ENCODE measurements around the gene DLST. TPM values are rescaled to one million over a fixed set of nuclear protein-coding genes. Genes with fewer than 3 reads are reported as not detected.

DLST gene
- total and polyA plus RNA-seq, 2 of the 4 experiments (the other 2 are of a cell fraction) = 58.6 to 119 TPM

DNA sequence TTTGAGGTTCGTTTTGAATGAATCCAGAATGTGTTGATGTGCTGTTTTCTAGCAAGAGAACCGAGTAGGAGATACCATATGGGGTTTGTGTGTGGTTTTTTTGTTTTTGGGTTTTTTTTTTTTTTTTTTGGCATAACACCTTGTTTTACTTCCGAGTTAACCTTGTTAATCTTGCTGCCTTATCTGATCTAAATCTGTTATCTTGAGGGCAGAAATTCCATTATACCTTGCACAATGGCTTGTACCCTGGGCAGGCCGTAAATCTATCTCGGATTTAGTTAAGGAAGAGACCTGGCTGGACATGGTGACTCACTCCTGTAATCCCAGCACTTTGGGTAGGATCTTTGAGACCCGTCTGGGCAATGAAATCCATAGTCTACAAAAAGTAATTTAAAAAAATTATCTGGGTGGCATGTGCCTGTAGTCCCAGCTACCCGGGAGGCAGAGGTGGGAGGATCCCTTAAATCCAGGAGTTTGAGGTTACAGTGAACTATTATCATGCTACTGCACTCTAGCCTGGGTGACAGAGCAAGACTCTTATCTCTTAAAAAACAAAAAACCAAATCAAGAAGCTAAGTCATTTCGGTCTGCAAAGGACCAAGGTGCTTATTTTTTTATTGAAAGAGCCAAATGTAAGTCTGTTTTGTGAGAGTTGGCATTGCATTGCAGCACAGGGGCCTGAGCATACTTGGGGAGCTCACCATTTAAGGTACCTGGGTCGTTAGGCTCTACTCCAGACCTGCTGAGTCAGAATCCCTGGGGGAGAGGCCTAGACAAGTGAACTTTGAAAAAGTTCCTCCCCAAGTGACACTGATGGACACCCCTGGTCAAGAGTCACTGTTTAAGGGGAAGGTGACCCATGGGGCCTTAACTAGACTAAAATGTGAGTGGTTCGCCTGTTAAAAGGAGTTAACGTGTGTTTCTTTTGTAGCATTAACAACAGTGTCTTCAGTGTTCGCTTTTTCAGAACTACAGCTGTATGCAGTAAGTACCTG is 6.7 kb downstream of the DLST start:
- POLR2A ChIA-PET (ENCODE audit: unreplicated experiment) = no interaction called here
- no peak overlapping the region for H3K4ac ChIP-seq (ENCODE audit: low read depth, low read length)
- in situ Hi-C loops (cut with MboI; ENCODE audit: low sequenced_read_pairs) (no loop called here), dilution Hi-C loops (cut with HindIII; ENCODE audit: low sequenced_read_pairs, unreplicated experiment) (no loop called here), intact Hi-C loops (cut with micrococcal nuclease) (loop anchor here (10.0 kb wide), 1 partner anchor 284 kb away; no protein-coding TSS in a partner anchor)
- peaks cover 26 to 87% of the 10 kb centered on the region in 2 experiments for H3K79me1 ChIP-seq (ENCODE audit: low read depth in 1 of 2, low read length in 2 of 2)
- CTCF ChIA-PET = interaction anchor here (0.6 to 1.9 kb wide), 5 partner anchors 9 to 695 kb away, joined by 3 to 9 read pairs (median 5); no protein-coding TSS in a partner anchor
- H3K36me3 ChIP-seq (ENCODE audit: control insufficient read depth, insufficient read depth, low read length) = peaks cover 34% of the 10 kb centered on the region
- peaks cover 18% of the 10 kb centered on the region for H3K9me1 ChIP-seq (ENCODE audit: insufficient read depth, low read length)
- H2BK20ac ChIP-seq (ENCODE audit: low read depth, low read length) = no peak overlapping the region
- no peak overlapping the region for H2AK5ac ChIP-seq (ENCODE audit: low read depth, low read length)
- H4K5ac ChIP-seq (ENCODE audit: low read depth, low read length) = 0 out of 2 replicates have a peak overlapping the region, but pooled peaks have one; percentile 13
- no peak overlapping the region for H3K56ac ChIP-seq (ENCODE audit: extremely low read depth, insufficient read depth, low read length)
- H4K91ac ChIP-seq (ENCODE audit: insufficient read depth, low read depth, low read length) = no peak overlapping the region
- H2AK9ac ChIP-seq (replicated peaks; ENCODE audit: low read depth, low read length, poor library complexity) = no peak overlapping the region
- peaks cover 28% of the 10 kb centered on the region for H3K4me1 ChIP-seq (ENCODE audit: control insufficient read depth, insufficient read depth, low read length)
- H4K8ac ChIP-seq (ENCODE audit: low read depth in 2 of 2, low read length in 2 of 2) = no peak overlapping the region
- 0 out of 2 replicates have a peak overlapping the region, but pooled peaks have one; percentile 6 for H3K4me2 ChIP-seq (ENCODE audit: low read depth, low read length)
- 79% methylated on average over 2 of the region's 12 CpGs; no CpG with 5 or more reads in 1 of the 2 experiments for WGBS, 2 experiments (ENCODE audit: extremely low coverage in 2 of 2, insufficient read length in 1 of 2)
- peak overlapping the region; percentile 2; the same call in 1 of the 2 replicates for H3K23ac ChIP-seq (ENCODE audit: low read depth, low read length)
- TF ChIP-seq, protein P1, sequence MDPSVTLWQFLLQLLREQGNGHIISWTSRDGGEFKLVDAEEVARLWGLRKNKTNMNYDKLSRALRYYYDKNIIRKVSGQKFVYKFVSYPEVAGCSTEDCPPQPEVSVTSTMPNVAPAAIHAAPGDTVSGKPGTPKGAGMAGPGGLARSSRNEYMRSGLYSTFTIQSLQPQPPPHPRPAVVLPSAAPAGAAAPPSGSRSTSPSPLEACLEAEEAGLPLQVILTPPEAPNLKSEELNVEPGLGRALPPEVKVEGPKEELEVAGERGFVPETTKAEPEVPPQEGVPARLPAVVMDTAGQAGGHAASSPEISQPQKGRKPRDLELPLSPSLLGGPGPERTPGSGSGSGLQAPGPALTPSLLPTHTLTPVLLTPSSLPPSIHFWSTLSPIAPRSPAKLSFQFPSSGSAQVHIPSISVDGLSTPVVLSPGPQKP (IDR thresholded peaks at IDR 0.05; ENCODE audit: borderline replicate concordance, low read depth, low read length) = no peak
- TF ChIP-seq RAD21 (IDR thresholded peaks at IDR 0.05; ENCODE audit: low read length) (no peak), RCOR1 (IDR thresholded peaks at IDR 0.05; ENCODE audit: insufficient replicate concordance, low read length) (no peak), SMC3 (IDR thresholded peaks at IDR 0.05; ENCODE audit: low read depth, low read length) (no peak)
- no TSS peak for BruUV-seq (replicated peaks)
- H3K9me3 ChIP-seq (ENCODE audit: control insufficient read depth, insufficient read depth, low read length) = no peaks in the 10 kb centered on the region
- H4K20me1 ChIP-seq (ENCODE audit: insufficient read depth, low read length) = peaks cover 52% of the 10 kb centered on the region
- no peak overlapping the region for H2AFZ ChIP-seq (replicated peaks; ENCODE audit: low read length, poor library complexity)
- H2BK15ac ChIP-seq (ENCODE audit: low read depth, low read length) = no peak overlapping the region
- peak overlapping the region; percentile 9; the same call in 1 of the 2 replicates for H3K27ac ChIP-seq (ENCODE audit: insufficient read depth, low read length)
- no peak overlapping the region for H3K4me3 ChIP-seq (ENCODE audit: insufficient read depth, low read depth, low read length)
- no peak overlapping the region; the same call in 1 of the 2 replicates for H3K14ac ChIP-seq (replicated peaks; ENCODE audit: low read depth, low read length)
- DNase-seq = no peak
- H3K27me3 ChIP-seq (ENCODE audit: control insufficient read depth, insufficient read depth, low read length) = no peaks in the 10 kb centered on the region
- peak overlapping the region; percentile 24 for H2BK5ac ChIP-seq (ENCODE audit: low read depth, low read length, poor library complexity, severe bottlenecking)
- H3K18ac ChIP-seq (ENCODE audit: low read depth, low read length) = peak overlapping the region; percentile 13; the same call in 1 of the 2 replicates
- no peak overlapping the region for H2BK120ac ChIP-seq (ENCODE audit: low read depth, low read length)
- H3K9ac ChIP-seq (ENCODE audit: low read depth, low read length) = no peak overlapping the region
- ATAC-seq (ENCODE audit: low read depth) = no peak

Measured in IMR-90 (cell line).